GM21381 (cell line): ENCODE measurements around the gene SAMD4A.

ENCODE experiments used
- ATAC-seq: cut with Tn5 transposase; IDR thresholded peaks from one replicate; pipeline ENCODE4 v1.9.1; 2021; ENCODE audit warnings: mild to moderate bottlenecking, moderate library complexity; ENCODE audit not compliant: unreplicated experiment

Gene SAMD4A

DNA sequence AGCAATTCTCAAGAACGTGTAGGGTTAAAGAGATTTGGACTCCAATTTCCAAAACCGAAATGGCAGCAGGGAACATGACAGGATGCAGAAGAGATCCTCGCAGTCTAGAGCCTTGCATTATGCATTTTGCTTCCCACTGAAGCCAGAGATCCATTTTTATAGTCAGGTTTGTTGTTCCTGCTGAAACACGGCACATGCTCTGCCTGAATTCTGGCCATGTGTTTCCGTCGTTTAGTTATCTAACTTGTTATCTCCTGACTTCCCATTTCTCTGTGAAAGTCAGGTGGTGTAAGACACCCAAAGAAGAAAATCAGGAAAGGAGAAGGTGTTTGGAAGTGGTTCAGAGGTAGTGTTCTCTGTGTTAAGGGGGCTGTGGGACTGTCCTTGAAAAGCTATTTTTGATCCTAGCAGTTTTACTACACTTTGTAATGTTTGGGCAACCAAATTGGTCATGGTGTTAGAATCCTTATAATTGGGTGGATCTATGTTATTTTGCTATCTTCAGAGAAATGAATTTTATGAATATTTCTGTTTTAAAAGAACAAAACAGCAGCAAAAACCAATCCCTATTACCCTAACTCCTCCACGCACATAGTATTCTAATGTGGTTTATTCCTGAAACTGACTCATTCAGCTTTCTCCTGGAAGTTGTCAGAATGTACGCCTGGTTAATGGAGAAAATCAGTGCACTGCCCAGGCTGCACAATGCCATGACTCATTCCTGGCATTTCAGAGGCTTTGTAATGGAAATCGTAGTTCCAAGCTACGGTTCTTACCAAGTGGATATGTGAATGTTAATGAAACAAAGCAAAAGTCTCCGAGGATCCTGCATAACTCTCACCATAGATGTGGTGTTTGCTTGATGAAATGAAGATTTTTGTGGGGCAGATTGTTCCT is 110.1 kb downstream of the SAMD4A start:
- ATAC-seq: no peak

DNA sequence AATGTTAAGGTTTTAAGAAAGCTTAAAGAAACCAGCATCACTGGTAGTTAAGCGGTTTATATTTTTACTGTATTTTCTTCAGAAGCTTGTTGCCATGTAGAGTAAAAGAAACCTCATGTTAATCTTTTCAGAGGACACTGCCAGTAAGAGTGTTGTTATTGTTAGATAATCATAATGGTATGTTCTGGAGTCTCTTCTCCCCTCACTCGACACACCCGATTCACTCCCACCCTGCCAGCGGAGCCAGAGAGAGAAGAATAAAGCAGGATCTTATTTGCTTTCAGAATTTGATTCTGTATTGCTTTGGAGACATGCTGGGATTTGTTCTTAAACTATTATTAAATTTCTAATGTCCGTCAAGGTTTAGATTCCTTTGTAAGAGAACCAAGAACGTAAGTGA is 113.7 kb downstream of the SAMD4A start:
- ATAC-seq: no peak

DNA sequence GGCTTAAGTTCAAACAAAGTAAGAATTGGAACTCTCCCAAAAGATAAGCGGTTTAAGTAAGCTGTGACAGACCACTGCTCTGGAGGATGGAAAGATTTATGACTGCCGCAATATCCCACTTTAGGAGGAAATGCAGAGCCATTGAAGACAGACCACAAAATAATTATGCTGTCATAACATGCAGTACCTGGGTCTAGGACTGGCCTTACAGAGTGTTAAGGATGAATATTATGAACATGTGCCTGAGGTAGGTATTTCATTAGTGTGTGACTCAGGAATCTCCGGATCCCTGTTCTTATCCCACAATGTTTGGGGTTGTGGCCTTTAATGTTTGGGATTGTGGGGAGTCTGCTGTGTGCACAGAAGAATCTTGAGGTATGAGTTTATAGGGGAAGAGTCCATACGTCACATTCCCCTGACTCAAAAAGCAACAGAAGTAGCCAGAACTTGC is 114.9 kb downstream of the SAMD4A start:
- no peak for ATAC-seq

DNA sequence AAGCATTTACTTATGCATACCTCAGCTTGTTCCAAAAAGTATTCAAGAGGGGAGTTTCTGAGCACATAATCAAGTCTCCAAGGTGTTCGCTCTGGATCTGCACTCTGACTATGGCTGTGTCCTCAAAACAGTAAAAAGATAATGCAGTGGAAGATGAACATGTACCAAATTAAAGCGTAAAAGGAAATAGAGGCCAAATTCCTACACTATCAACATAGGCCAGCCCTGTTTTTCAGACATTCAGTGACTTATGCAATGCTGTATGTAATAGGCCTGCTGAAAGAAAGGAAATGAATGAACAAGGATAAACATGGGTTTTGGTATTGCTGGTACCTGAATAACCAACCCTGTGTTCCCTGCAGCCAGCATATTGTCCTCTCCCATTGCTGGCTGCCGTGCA is 115.7 kb downstream of the SAMD4A start:
- no peak for ATAC-seq

DNA sequence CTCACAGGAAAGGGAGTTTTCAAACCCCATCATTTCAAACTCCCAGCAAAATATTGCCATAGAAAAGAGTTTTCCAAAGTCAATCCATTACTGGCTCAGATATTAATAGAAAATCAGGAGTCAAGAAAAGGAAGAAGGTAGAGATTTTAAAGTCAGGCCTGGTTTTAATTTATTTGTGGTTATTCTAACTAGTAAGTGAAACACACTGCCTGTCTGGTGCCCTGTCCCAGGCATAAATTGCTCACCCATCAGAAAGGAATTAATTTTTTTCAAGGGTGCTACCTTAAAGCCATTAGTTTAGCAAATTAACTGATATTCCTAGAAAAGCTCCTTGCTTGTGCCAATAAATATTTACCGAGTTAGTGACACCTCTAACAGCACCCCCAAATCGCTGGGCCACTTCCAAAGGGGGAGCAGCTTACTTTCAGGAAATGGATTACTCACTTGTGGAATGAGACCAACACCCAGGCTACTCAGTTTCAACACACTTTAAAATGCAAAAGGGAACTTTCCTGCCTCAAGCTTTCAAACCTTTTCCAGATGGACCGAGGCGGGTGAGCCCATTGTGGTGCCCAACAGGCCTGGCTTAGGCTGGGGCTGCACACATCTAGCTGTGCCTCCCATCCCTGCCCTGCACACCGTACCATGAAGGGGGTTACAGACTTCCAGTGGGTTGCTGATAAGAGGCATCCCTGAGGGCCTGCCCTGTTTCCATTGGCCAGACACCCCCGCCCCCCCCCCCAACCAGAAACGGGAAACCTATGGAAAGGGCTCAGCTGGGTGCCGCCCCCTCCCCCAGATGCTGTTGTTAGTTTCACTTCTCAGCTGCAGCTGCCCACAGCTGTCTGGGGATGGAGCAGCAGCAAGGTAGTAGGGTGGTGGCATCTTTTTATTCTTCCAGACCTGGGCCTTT is 117.2 kb downstream of the SAMD4A start:
- ATAC-seq: no peak

DNA sequence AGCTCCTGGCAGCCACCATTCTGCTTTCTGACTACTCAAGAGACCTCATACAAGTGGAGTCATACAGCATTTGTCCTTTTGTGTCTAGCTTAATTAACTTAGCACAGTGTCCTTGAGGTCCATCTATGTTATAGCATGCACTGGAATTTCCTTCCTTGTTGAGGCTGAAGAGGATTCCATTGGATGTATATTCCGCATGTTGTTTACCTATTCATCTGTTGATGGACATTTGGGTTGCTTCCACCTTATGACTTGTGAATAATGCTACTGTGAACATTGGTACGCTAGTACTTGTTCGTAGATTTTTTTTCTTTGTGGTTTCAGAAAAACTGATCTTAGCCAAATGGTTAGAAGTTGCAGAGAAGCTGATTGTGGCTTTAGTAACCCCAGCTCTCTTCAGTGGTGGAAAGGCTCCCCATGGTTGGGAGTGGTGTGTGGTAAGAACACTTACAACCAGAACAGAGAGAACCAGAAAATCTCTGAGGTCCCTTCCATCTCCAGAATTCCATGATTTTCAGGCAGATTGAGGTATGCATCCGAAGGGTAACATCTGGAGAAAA is 118.4 kb downstream of the SAMD4A start:
- ATAC-seq: no peak

DNA sequence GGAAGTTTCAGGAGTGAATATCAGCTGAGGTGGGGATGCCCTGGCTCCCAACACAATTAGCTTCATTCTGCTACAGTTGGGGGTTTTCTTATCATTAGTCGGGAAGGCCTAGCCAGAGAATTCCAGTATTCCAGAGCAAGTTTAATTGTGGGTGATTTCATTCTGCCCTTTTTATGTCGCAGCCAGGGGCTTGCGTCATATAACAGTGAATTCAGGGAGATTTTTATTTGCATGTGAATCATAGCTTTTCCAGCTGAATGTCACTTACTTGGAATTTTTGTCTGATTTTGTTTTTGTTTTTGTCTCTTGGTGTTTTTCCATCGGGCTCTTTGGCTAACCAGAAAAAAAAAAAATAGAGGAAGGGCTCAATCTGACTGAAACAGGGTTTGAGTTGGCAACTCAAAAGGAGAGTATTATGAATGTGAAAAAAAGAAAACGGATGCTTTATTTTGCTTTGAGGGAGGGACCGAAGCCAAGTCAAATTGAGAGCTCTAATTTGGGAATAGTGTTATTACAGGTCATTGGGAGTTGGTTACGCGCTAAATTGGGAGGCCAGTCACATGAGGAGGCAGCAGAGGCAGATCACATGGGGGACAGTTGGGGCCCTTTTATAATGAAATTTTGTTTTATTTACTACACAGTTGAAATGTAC is 119.4 kb downstream of the SAMD4A start:
- ATAC-seq: no peak

DNA sequence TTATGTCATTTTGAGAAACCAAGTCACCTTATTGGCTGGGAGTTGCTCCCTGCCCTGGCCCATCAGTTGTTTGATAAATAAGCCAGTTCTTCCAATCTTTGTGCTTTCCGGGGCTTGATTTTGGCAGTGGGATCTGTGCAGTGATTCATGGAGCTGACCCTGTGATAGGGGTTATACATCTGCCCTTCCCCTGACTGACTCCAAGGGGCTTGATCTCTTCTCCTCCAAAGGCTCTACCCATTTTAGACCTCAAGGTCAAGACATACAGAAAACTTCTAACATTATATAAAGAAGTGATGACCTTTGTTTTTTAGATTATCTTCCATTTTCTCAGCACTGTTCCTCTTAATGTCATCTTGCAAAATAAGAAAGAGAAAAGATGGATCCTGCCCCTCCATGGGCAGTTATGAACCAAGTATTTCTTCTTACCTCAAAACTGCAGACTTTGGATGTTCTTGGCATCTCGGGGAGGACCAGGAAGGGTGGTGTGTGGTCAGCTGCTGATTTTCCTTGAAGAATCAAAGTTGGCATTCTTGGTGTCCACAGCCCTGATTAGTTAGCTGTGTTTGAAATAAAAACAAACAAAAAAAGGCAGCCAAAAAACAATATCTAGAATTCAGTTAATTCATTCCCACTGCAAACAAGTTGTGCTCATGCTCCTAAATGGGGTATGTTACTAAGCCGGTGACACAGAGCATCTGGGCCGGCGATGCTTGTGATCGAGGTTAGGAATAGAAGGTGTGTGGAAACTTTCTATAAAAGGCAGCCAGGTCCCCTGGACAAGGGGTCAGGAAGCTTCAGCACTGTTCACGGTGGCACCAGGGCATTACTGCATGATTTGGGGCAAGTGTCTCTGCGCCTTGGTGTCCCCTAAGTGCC is 120.2 kb downstream of the SAMD4A start:
- ATAC-seq: no peak

DNA sequence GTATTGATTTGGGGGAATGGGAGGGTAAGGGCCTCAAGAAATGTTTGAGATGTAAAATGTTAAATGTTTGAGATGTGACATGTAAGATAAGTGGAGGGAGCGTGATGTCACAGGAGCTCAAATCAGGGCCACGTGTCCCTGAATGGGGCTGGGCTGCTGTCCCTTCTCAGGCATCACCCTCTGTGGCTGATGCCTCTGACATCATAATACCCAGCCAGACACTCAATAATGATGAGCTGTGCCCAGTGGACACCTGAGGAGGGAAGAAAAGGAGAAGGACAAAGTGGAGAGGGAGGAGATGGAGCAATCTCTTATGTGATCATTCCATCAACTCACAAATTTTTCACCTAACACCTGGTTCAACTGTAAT is 120.8 kb downstream of the SAMD4A start:
- ATAC-seq: no peak

DNA sequence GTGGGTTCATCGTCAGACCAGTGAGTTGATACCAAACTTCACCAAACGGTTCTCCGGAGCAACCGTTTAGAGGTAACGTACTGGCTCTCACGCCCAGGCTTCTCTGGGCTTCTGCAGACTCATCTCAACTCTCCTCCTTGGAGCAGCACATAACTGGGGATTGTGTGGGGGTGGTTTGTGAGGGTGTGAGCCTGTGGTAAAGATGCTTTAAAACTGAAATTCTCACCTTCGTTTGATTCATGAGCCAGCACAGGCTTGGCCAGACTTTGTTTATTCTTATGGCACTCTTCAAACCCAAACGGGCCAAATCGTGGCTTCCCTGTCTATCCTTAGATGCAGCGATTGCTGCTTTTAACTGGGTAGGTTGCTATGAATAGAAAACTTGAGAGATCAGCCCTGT is 121.3 kb downstream of the SAMD4A start:
- ATAC-seq: no peak

DNA sequence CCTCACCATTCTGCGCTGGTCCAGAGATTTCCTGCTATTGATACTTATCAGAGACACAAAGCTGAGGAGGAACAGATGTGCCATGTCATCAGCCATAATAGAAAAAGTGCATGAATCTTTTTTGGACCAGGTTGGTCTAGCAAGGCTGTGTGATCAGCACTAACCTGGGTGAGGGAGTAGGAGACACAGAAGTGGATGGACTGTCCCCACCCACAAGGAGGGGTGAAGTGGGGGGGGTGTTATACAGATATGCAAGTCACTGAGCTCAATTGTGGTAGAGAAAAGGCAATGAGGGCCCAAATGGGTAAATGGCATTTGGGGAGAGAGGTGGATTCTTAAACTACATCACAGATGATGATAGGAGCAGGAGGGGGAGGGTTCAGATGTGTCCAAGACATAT is 123.0 kb downstream of the SAMD4A start:
- ATAC-seq: no peak

DNA sequence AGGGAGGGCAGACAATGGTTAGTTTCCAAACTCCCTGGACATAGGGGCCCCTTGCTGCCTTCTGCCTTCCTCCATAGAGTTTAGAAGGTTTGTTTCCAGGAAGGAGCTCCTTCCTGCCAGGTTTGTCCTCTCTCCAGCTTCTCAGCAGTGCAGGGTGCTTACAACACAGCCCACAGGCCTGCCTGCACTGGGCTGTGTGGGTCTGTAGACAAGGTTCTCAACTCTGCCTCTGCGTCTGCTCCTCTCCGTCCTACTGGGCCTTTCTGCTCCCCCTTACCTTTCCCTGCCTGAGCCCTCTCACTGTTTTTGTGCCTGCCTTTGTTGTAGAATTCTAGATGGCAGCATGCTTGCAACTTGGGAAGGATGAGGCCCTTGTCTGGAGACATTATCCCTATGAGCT is 124.0 kb downstream of the SAMD4A start:
- no peak for ATAC-seq

DNA sequence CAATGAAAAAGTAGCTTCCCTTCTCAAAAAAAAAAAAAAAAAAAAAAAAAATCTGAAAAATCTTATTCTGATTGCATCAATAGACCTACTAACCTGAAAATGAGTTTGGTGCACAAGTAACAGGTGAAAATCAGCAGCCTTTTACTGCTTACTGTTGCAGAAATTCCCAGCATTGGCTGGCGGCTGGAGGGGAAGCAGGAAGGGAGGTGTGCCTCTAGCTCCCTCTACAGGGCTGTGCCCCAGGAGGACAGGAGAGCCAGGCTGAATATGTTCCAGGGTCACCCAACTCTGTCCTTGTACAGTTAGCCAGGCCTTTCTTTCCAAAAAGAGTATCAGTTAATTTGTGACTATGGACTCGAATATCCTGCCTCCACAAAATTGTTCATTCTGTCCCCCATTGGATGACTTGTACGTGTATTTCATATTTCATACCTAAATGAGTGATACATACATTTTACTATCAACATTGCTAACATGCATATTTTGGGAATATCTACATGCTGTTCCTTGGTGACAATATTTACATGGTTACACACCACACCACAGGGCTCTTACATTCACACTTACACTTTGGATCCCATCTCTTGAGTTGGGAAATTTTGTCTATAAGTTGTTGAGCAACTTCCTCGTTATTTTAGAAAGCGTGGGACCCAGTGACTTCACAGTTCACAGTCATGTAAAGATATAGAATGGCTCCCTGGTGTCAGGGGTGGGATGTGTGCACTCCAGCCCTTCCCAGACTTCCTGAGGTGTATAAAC is 124.8 kb downstream of the SAMD4A start:
- no peak for ATAC-seq

DNA sequence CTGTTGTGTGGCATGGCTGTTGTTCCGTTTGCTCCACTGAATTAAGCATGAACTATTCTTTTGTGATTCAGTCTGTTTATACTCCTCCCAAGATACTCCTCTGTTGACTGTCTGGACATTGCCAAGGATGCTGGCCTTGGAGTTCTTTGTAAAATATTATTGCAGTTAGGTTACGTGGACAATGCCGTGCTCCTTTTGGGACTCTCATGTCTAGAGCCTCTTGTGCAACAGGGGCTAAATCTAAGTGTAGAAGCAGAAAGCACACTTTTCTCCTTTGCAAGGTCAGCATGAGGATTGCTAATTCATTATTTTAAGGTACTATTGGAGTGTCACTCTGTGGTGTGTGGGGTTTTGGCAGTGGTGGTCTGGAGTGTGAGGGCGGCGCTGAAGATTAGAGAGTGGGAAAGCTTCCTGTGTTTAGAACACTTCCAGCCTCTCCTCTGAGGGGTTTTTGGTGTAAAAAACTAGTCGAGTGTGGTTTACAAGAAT is 125.4 kb downstream of the SAMD4A start:
- ATAC-seq: no peak

DNA sequence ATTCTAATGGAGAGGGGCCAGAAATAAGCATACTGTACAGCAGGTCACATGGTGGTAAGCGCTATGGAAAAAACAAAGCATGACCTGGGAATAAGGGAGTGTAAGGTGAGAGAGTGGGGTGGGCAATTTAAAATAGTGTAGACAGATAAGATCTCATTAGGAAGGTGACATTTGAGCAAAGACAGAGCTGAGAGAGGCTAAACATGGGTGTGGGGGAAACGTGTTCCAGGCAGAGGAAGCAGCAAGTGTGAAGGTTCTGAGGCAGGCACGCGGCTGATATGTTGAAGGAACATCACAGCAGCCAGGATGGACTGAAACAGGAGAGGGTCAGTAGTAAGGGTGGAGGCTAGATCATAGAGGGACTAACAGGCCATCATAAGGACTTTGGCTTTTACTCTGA is 126.8 kb downstream of the SAMD4A start:
- no peak for ATAC-seq

DNA sequence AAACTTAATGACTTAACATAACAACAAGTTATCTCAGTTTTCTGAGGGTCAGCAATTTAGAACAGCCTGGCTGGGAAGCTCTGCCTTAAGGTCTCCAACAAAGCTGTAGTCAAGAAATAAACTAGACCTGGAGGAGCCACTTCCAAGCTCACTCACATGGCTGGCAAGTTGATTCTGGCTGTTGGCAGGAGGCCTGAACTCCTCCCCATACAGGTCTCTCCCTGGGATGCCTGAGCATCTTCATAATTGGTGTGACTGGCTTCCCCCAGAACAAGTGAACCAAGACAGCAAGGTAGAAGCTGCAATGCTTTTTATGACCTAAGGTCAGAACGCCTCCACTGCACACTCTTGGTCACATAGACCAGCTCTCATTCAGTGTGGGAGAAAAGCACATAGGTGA is 128.3 kb downstream of the SAMD4A start:
- ATAC-seq: no peak

DNA sequence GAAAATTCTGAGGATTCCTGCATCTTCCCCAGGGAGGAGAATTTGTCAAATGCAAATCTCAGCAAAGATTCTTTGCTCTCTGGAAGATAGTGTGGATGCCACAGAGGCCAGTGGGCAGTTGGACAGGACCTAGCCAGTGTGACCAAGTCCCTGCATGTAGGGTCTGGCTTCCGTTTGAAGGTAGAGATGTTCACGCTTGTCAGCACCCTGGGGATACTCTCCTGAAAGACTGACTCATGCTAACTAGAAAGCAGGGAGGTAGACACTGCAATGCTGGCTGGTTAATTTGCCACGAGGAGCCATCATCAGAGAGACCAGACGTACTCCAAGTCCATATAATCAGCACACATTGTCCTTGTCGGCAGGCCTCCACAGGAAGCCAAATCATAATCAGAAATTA is 130.1 kb downstream of the SAMD4A start:
- no peak for ATAC-seq

DNA sequence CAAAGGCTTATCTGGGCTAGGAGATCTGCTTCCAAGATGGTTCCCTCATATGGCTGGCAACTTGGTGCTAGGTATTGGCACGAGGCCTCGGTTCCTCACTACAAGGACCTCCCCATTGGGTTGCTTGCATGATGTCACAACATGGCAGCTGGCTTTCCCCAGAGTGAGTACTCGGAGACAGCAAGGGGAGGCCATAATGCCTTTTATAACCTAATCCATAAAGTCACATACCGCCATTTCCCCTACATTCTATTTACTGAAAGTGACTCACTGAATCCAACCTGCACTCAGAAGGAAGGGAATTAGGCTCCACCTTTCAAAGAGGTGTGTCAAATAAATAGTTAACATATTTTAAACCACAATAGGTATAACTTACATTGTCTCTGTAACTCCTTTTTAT is 130.9 kb downstream of the SAMD4A start:
- no peak for ATAC-seq

DNA sequence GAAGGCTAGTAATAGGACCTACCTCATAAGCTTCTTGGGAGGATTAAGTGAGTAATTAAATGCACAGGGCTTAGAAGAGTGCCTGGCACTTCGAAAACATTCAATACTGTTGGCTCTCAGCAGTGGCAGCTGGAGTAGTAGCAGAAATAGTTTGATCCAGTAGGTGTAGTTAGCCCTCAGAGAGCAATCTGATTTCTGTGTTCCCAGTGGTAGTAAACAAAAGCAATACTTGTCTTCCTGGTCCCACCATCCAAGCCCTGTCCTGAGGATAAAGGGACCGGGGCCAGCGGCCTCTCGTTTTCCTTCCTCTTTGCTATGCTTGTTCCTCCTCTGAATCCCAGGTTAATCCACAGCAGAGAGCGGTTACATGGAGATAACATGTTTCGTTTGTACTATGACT is 131.6 kb downstream of the SAMD4A start:
- ATAC-seq: no peak
